ENCODE results near the gene TFRC. TPM values are rescaled to one million over a fixed set of nuclear protein-coding genes. Genes with fewer than 3 reads are reported as not detected.

TFRC gene
- total RNA-seq, 1 experiment from 2014 or later, result 604 TPM

DNA sequence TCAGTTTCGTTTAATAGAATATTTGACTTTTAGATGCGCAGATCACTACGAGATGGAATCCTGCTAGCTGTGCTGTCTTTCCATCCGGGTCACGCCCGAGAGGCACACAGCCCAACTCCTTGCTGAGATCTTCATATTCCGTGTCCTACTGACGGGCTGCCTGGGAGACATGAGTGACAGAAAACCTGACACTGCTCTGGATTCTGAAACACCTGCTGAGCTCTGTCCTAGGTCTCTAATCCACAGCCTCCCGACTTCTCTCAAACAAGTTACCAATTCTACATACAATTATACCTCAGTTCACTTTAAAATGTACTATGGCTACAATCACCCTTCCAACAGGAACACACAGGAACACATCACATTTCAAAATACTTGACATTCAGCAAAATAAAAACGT is 27.2 kb downstream of the TFRC start:
- TF ChIP-seq TCF7L2 (IDR thresholded peaks at IDR 0.05; ENCODE audit: low read depth, low read length) (no peak), SIN3A (IDR thresholded peaks at IDR 0.05; ENCODE audit: borderline replicate concordance, insufficient read depth, low read depth, low read length) (no peak), POLR2AphosphoS5 (IDR thresholded peaks at IDR 0.05; ENCODE audit: low read depth, low read length) (no peak)
- TF ChIP-seq, protein P1, sequence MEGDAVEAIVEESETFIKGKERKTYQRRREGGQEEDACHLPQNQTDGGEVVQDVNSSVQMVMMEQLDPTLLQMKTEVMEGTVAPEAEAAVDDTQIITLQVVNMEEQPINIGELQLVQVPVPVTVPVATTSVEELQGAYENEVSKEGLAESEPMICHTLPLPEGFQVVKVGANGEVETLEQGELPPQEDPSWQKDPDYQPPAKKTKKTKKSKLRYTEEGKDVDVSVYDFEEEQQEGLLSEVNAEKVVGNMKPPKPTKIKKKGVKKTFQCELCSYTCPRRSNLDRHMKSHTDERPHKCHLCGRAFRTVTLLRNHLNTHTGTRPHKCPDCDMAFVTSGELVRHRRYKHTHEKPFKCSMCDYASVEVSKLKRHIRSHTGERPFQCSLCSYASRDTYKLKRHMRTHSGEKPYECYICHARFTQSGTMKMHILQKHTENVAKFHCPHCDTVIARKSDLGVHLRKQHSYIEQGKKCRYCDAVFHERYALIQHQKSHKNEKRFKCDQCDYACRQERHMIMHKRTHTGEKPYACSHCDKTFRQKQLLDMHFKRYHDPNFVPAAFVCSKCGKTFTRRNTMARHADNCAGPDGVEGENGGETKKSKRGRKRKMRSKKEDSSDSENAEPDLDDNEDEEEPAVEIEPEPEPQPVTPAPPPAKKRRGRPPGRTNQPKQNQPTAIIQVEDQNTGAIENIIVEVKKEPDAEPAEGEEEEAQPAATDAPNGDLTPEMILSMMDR (IDR thresholded peaks at IDR 0.05), result no peak
- TF ChIP-seq, protein P2, sequence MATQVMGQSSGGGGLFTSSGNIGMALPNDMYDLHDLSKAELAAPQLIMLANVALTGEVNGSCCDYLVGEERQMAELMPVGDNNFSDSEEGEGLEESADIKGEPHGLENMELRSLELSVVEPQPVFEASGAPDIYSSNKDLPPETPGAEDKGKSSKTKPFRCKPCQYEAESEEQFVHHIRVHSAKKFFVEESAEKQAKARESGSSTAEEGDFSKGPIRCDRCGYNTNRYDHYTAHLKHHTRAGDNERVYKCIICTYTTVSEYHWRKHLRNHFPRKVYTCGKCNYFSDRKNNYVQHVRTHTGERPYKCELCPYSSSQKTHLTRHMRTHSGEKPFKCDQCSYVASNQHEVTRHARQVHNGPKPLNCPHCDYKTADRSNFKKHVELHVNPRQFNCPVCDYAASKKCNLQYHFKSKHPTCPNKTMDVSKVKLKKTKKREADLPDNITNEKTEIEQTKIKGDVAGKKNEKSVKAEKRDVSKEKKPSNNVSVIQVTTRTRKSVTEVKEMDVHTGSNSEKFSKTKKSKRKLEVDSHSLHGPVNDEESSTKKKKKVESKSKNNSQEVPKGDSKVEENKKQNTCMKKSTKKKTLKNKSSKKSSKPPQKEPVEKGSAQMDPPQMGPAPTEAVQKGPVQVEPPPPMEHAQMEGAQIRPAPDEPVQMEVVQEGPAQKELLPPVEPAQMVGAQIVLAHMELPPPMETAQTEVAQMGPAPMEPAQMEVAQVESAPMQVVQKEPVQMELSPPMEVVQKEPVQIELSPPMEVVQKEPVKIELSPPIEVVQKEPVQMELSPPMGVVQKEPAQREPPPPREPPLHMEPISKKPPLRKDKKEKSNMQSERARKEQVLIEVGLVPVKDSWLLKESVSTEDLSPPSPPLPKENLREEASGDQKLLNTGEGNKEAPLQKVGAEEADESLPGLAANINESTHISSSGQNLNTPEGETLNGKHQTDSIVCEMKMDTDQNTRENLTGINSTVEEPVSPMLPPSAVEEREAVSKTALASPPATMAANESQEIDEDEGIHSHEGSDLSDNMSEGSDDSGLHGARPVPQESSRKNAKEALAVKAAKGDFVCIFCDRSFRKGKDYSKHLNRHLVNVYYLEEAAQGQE (IDR thresholded peaks at IDR 0.05; ENCODE audit: insufficient read depth in 1 of 2, low read depth in 2 of 2, low read length in 1 of 2), result no peak
- intact Hi-C loops (cut with micrococcal nuclease; ENCODE audit: unreplicated experiment), result no loop called here
- POLR2A ChIA-PET, result no interaction called here
- BruUV-seq (replicated peaks), result no TSS peak
- DNase-seq (ENCODE audit: low read depth, low spot score), result no peak
- no peak for ATAC-seq
- Histone ChIP-seq H3K27me3 (ENCODE audit: control insufficient read depth, insufficient read depth, low read length) (no peaks in the 10 kb centered on the region), H3K27ac (ENCODE audit: low read length) (no peak overlapping the region), H3K4me3 (ENCODE audit: low read depth in 2 of 2, low read length in 2 of 2) (no peak overlapping the region), H3K9me3 (ENCODE audit: control insufficient read depth, insufficient read depth, low read depth, low read length) (no peaks in the 10 kb centered on the region), H3K4me1 (ENCODE audit: control insufficient read depth, insufficient read depth, low read length) (no peaks in the 10 kb centered on the region), H3K36me3 (ENCODE audit: control insufficient read depth, insufficient read depth, low read length) (peaks cover 59% of the 10 kb centered on the region)
- CTCF ChIA-PET, result no interaction called here
- in situ Hi-C loops (cut with HindIII; ENCODE audit: low pct_unique_long_range_greater_than_20kb, low sequenced_read_pairs), result no loop called here

DNA sequence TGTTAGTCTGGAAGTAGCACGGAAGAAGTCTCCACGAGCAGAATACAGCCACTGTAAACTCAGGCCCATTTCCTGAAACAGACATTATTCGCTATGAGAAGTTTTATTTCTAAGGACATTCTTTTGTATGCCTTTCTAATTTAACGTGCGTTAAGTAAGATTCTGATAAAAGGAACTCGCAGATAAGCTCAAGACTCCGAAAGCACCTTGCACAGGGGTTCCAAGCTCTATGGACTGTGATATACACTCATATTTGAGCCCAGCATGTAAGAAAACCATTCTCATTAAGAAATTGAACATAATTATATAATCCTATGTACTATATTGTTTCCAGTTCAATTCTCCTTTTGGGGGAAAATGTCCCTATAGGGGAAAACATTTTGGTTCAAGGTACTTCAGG is 28.4 kb downstream of the TFRC start:
- BruUV-seq (replicated peaks), result no TSS peak
- no peak for ATAC-seq
- in situ Hi-C loops (cut with HindIII; ENCODE audit: low pct_unique_long_range_greater_than_20kb, low sequenced_read_pairs) (no loop called here), intact Hi-C loops (cut with micrococcal nuclease; ENCODE audit: unreplicated experiment) (no loop called here)
- TF ChIP-seq TCF7L2 (IDR thresholded peaks at IDR 0.05; ENCODE audit: low read depth, low read length), result no peak
- TF ChIP-seq SIN3A (IDR thresholded peaks at IDR 0.05; ENCODE audit: borderline replicate concordance, insufficient read depth, low read depth, low read length), result no peak
- TF ChIP-seq, protein P2 (IDR thresholded peaks at IDR 0.05; ENCODE audit: insufficient read depth in 1 of 2, low read depth in 2 of 2, low read length in 1 of 2), result no peak
- TF ChIP-seq POLR2AphosphoS5 (IDR thresholded peaks at IDR 0.05; ENCODE audit: low read depth, low read length), result no peak
- TF ChIP-seq, protein P1 (IDR thresholded peaks at IDR 0.05), result no peak
- Histone ChIP-seq H3K9me3 (ENCODE audit: control insufficient read depth, insufficient read depth, low read depth, low read length) (no peaks in the 10 kb centered on the region), H3K4me1 (ENCODE audit: control insufficient read depth, insufficient read depth, low read length) (no peaks in the 10 kb centered on the region), H3K27me3 (ENCODE audit: control insufficient read depth, insufficient read depth, low read length) (no peaks in the 10 kb centered on the region), H3K27ac (ENCODE audit: low read length) (no peak overlapping the region), H3K4me3 (ENCODE audit: low read depth in 2 of 2, low read length in 2 of 2) (no peak overlapping the region), H3K36me3 (ENCODE audit: control insufficient read depth, insufficient read depth, low read length) (peaks cover 60% of the 10 kb centered on the region)
- POLR2A ChIA-PET, result no interaction called here
- no peak for DNase-seq (ENCODE audit: low read depth, low spot score)
- CTCF ChIA-PET, result no interaction called here

Data from Panc1 (cell line).